HG03432 (cell line): ENCODE data around the gene PSME3.
"Not testable (repeated sequence)": the region's sequence is repeated elsewhere in the genome, so short reads cannot be mapped to it uniquely, and the experiment has no call there.

ENCODE experiments used
- ATAC-seq: cut with Tn5 transposase; IDR thresholded peaks from one replicate; pipeline ENCODE4 v1.9.1; 2021; ENCODE audit warnings: mild to moderate bottlenecking, moderate library complexity; ENCODE audit not compliant: unreplicated experiment

PSME3 gene

GRCh38 chr17:42849451-42850181 lies 16.4 kb downstream of the PSME3 start:
- no peak for ATAC-seq

- no peak for ATAC-seq
Observed at GRCh38 chr17:42850954-42851353, 17.8 kb downstream of the PSME3 start, which contains the start of gene AOC3. Gene AOC3, plus strand, starts transcription at chr17:42851199. Its CDS starts 145 bp downstream, at chr17:42851344.

- not testable (repeated sequence) for ATAC-seq
Observed at GRCh38 chr17:42851371-42852240, 18.4 kb downstream of the PSME3 start.

- no peak for ATAC-seq
Observed at GRCh38 chr17:42852351-42852750, 19.2 kb downstream of the PSME3 start.

- no peak for ATAC-seq
Observed at GRCh38 chr17:42853004-42853403, 19.8 kb downstream of the PSME3 start.

GRCh38 chr17:42853597-42853967 lies 20.4 kb downstream of the PSME3 start:
- no peak for ATAC-seq

GRCh38 chr17:42853968-42854790 lies 21.0 kb downstream of the PSME3 start:
- no peak for ATAC-seq

GRCh38 chr17:42855048-42855596 lies 21.9 kb downstream of the PSME3 start:
- no peak for ATAC-seq

GRCh38 chr17:42856093-42856492 lies 22.9 kb downstream of the PSME3 start:
- ATAC-seq: not testable (repeated sequence)

GRCh38 chr17:42856516-42856915 lies 23.3 kb downstream of the PSME3 start:
- ATAC-seq: not testable (repeated sequence)

- ATAC-seq: no peak
Observed at GRCh38 chr17:42857389-42857788, 24.2 kb downstream of the PSME3 start.

- no peak for ATAC-seq
Observed at GRCh38 chr17:42865638-42866094, 32.5 kb downstream of the PSME3 start.

- ATAC-seq: no peak
Observed at GRCh38 chr17:42866216-42866615, 33.0 kb downstream of the PSME3 start.

- ATAC-seq: no peak
Observed at GRCh38 chr17:42866631-42867575, 33.7 kb downstream of the PSME3 start.

- not testable (repeated sequence) for ATAC-seq
Observed at GRCh38 chr17:42867694-42868261, 34.6 kb downstream of the PSME3 start.

- ATAC-seq: no peak
Observed at GRCh38 chr17:42868338-42868737, 35.1 kb downstream of the PSME3 start.

- ATAC-seq: no peak
Observed at GRCh38 chr17:42871647-42872046, 38.5 kb downstream of the PSME3 start.

- ATAC-seq: no peak
Observed at GRCh38 chr17:42872251-42872965, 39.2 kb downstream of the PSME3 start.

- no peak for ATAC-seq
Observed at GRCh38 chr17:42873315-42873714, 40.1 kb downstream of the PSME3 start.
